OCI-LY7 (cell line): Measurements from ENCODE around the gene ASCC1. TPM values are rescaled to one million over a fixed set of nuclear protein-coding genes. Genes with fewer than 3 reads are reported as not detected.

ENCODE experiments used
- BruUV-seq: library from RNA; stranded (reverse); fragments of 400-500 nt; replicated peaks from 2 replicates; lab custom pipeline; 2021; lab: Mats Ljungman, UMichigan
- CTCF ChIA-PET: fragments of 300-600 bp; sonication (Branson Sonifier 250); formaldehyde crosslinking; loops from one replicate; lab custom pipeline; 2022; ENCODE audit warnings: antibody characterized with exemption; ENCODE audit not compliant: unreplicated experiment; lab: Charles Lee
- POLR2A ChIA-PET: fragments of 300-600 bp; sonication (Branson Sonifier 250); formaldehyde crosslinking; loops from one replicate; lab custom pipeline; 2022; ENCODE audit warnings: antibody characterized with exemption; lab: Charles Lee
- DNase-seq: peaks from one replicate; pipeline ENCODE4 v3.0.0-alpha.2; 2015; ENCODE audit warnings: low spot score
- H2AFZ ChIP-seq: fragments of 200-600 bp; sonication (generic), shearing (Covaris generic); 2 replicates; pipeline ENCODE4 v1.6.1; 2014; ENCODE audit warnings: mild to moderate bottlenecking, antibody characterized with exemption, low read length, moderate library complexity
- H3K27ac ChIP-seq: fragments of 200-600 bp; sonication (generic); 2 replicates; pipeline ENCODE4 v1.5.1; 2014; ENCODE audit warnings: mixed run types, low read depth, mild to moderate bottlenecking, moderate library complexity, low read length, inconsistent platforms; ENCODE audit not compliant: poor library complexity, severe bottlenecking
- H3K36me3 ChIP-seq: fragments of 200-600 bp; sonication (generic); 2 replicates; pipeline ENCODE4 v1.6.1; 2014; ENCODE audit warnings: mild to moderate bottlenecking, antibody characterized with exemption, low read length, moderate library complexity, mixed read lengths; ENCODE audit not compliant: insufficient read depth
- H3K4me1 ChIP-seq: fragments of 200-600 bp; sonication (generic); 2 replicates; pipeline ENCODE4 v1.5.1; 2014; ENCODE audit warnings: mild to moderate bottlenecking, low read length; ENCODE audit not compliant: insufficient read depth, poor library complexity, severe bottlenecking
- H3K4me2 ChIP-seq: fragments of 200-600 bp; sonication (generic); 2 replicates; pipeline ENCODE4 v1.6.1; 2014; ENCODE audit warnings: mild to moderate bottlenecking, low read length
- H3K4me3 ChIP-seq: fragments of 200-600 bp; sonication (generic); 2 replicates; pipeline ENCODE4 v1.5.1; 2014; ENCODE audit warnings: mild to moderate bottlenecking, low read depth, low read length; ENCODE audit not compliant: poor library complexity, severe bottlenecking
- H3K79me2 ChIP-seq: fragments of 200-600 bp; sonication (generic); 2 replicates; pipeline ENCODE4 v1.6.1; 2016; ENCODE audit warnings: low read depth, mild to moderate bottlenecking, low read length, moderate library complexity, mixed read lengths; ENCODE audit not compliant: insufficient read depth
- H3K9me2 ChIP-seq: fragments of 200-600 bp; sonication (generic); 2 replicates; pipeline ENCODE4 v1.6.1; 2016; ENCODE audit warnings: mild to moderate bottlenecking, low read length, mixed read lengths; ENCODE audit not compliant: insufficient read depth
- H3K9me3 ChIP-seq: fragments of 200-600 bp; sonication (generic); 2 replicates; pipeline ENCODE4 v1.6.1; 2014; ENCODE audit warnings: mild to moderate bottlenecking, mixed run types, low read length, mixed read lengths
- H4K20me1 ChIP-seq: fragments of 200-600 bp; sonication (generic); 2 replicates; pipeline ENCODE4 v1.6.1; 2014; ENCODE audit warnings: mild to moderate bottlenecking, antibody characterized with exemption, low read length, moderate library complexity, mixed read lengths; ENCODE audit not compliant: insufficient read depth
- EZH2phosphoT487 ChIP-seq: fragments of 200-600 bp; sonication (generic); IDR thresholded peaks from 2 replicates; pipeline ENCODE4 v1.6.1; 2018; ENCODE audit warnings: low read depth, borderline replicate concordance, mild to moderate bottlenecking, mixed run types, antibody characterized with exemption, low read length, moderate library complexity, mixed read lengths
- intact Hi-C: fragments of 100-400 bp; cut with micrococcal nuclease; formaldehyde crosslinking; loops from one replicate; pipeline ENCODE4 v1.10.0; 2022; ENCODE audit not compliant: unreplicated experiment
- total RNA-seq, 2 experiments: library from RNA; depleted of rRNA in 1 of 2; stranded (reverse); fragments of >200 nt in 1 of 2; shearing (Covaris generic) in 1 of 2; gene quantifications; 2 replicates each; pipeline ENCODE4 v1.2.3, GENCODE V29; 2014 to 2022
- TF ChIP-seq, protein P1 (sequence below): fragments of 200-600 bp; sonication (generic); conservative IDR thresholded peaks from 2 replicates; pipeline ENCODE4 v1.5.1; 2014; ENCODE audit warnings: mild to moderate bottlenecking, antibody characterized with exemption, low read length, moderate library complexity, mixed read lengths

ASCC1 gene
- total RNA-seq, 2 experiments from 2014 or later, result 27.1 to 59.9 TPM

DNA sequence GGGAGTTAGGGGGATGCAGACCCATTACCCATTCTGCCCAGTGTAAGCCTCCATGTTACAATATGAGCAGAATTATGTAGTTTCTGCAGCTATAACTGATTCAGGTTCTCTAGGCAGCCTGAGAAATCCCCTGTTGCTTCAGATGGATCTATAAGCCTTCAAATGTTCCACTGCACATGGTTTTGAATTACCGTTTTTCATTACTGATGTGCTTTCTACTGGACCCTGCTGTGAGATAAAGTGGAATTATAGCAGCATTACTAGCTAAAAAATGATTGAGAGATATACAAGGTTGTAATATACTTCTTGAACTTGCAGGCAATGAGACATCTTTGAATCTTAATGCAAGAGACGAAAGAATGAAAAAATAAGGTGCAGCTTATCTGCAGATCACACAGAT, 38.6 kb downstream of the ASCC1 start:
- TF ChIP-seq, protein P1, sequence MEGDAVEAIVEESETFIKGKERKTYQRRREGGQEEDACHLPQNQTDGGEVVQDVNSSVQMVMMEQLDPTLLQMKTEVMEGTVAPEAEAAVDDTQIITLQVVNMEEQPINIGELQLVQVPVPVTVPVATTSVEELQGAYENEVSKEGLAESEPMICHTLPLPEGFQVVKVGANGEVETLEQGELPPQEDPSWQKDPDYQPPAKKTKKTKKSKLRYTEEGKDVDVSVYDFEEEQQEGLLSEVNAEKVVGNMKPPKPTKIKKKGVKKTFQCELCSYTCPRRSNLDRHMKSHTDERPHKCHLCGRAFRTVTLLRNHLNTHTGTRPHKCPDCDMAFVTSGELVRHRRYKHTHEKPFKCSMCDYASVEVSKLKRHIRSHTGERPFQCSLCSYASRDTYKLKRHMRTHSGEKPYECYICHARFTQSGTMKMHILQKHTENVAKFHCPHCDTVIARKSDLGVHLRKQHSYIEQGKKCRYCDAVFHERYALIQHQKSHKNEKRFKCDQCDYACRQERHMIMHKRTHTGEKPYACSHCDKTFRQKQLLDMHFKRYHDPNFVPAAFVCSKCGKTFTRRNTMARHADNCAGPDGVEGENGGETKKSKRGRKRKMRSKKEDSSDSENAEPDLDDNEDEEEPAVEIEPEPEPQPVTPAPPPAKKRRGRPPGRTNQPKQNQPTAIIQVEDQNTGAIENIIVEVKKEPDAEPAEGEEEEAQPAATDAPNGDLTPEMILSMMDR, result no peak
- no peak for TF ChIP-seq EZH2phosphoT487
- Histone ChIP-seq H3K79me2 (no peaks in the 10 kb centered on the region), H2AFZ (no peak overlapping the region), H3K36me3 (peaks cover 14% of the 10 kb centered on the region), H4K20me1 (no peaks in the 10 kb centered on the region), H3K9me2 (no peaks in the 10 kb centered on the region), H3K9me3 (no peaks in the 10 kb centered on the region), H3K27ac (no peak overlapping the region), H3K4me1 (peaks cover 19% of the 10 kb centered on the region), H3K4me3 (no peak overlapping the region), H3K4me2 (no peak overlapping the region)
- no TSS peak for BruUV-seq
- ChIA-PET POLR2A (interaction anchor here (0.6 to 1.0 kb wide), 2 partner anchors 70 to 859 kb away, joined by 3 to 5 read pairs; no protein-coding TSS in a partner anchor), CTCF (no interaction called here)
- no peak for DNase-seq
- intact Hi-C loops, result no loop called here

DNA sequence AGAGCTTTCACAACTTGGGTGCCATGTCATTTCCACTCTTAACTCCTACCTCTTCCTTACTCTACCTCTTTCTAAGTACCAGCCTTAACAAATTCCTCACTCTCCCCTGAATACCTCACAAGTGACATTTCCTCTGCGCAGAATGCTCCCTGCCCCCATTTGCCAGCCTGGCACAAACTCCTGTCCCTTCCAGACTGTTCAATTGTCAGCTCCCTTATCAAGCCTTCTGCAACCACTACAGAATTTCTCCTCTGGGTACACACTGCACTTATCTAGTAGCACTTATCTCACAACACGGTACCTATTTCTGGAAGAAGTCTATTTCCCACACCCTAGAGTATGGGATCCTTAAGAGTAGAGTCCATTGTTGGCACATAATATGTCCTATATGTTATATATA, 39.4 kb downstream of the ASCC1 start:
- H3K36me3 ChIP-seq, result peaks cover 7% of the 10 kb centered on the region
- H3K4me2 ChIP-seq, result no peak overlapping the region
- H3K9me3 ChIP-seq, result no peaks in the 10 kb centered on the region
- ChIA-PET CTCF (no interaction called here), POLR2A (interaction anchor here (1.0 kb wide), 1 partner anchor 12 kb away, joined by 3 read pairs; no protein-coding TSS in a partner anchor)
- DNase-seq, result no peak
- no peak overlapping the region for H2AFZ ChIP-seq
- H3K79me2 ChIP-seq, result no peaks in the 10 kb centered on the region
- intact Hi-C loops, result no loop called here
- TF ChIP-seq EZH2phosphoT487, result no peak
- TF ChIP-seq, protein P1, result no peak
- H4K20me1 ChIP-seq, result no peaks in the 10 kb centered on the region
- no peak overlapping the region for H3K27ac ChIP-seq
- H3K4me1 ChIP-seq, result peaks cover 19% of the 10 kb centered on the region
- no peaks in the 10 kb centered on the region for H3K9me2 ChIP-seq
- BruUV-seq, result no TSS peak
- no peak overlapping the region for H3K4me3 ChIP-seq

DNA sequence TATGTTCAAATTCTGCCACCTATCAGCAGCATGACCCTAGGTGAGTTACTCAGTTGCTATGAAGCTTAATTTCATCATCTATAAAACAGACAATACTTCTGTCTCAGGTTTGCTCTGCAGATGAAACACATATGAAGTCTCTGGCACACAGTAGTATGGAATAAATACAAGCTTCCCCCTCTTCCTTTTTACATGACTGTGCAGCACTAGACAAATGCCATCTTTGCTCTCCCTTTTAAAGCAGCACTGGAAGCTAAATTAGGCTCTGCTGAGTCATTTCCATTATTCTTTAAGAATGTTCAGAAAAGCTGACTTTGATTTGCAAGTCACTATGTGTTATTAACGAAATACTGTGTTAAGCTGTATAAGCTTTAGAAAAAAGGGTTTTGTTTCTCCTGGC, 40.9 kb downstream of the ASCC1 start:
- no peak for DNase-seq
- H3K36me3 ChIP-seq, result peaks cover 4% of the 10 kb centered on the region
- H3K9me2 ChIP-seq, result no peaks in the 10 kb centered on the region
- H4K20me1 ChIP-seq, result no peaks in the 10 kb centered on the region
- no TSS peak for BruUV-seq
- no peaks in the 10 kb centered on the region for H3K9me3 ChIP-seq
- TF ChIP-seq EZH2phosphoT487, result no peak
- TF ChIP-seq, protein P1, result no peak
- no peak overlapping the region for H3K4me2 ChIP-seq
- H2AFZ ChIP-seq, result no peak overlapping the region
- peaks cover 19% of the 10 kb centered on the region for H3K4me1 ChIP-seq
- ChIA-PET CTCF (no interaction called here), POLR2A (interaction anchor here (1.7 kb wide), 1 partner anchor 43 kb away, joined by 4 read pairs; no protein-coding TSS in a partner anchor)
- H3K4me3 ChIP-seq, result no peak overlapping the region
- intact Hi-C loops, result no loop called here
- no peaks in the 10 kb centered on the region for H3K79me2 ChIP-seq
- no peak overlapping the region for H3K27ac ChIP-seq
